ENCODE results near the gene VPS35L.

DNA sequence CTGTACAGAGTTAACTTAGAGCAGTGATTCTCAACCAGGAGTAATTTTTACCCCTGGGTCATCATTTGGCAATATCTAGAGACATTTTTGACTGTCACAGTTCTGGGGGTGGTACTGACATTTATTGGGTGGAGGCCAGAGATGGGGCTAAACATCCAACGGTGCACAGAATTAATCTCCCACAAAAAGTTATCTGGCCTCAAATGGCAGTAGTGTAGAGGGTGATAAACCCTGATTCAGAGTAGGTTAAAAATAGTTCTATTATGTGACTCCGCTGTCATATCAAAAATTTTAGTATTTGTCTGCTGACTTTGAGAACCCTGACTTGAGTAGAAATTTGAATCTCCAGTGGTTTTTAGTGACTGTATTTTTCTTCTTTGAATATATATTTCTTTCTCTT lies 19.1 kb downstream of the VPS35L start:
- no peak for TF ChIP-seq YY1 (IDR thresholded peaks at IDR 0.05; ENCODE audit: insufficient read depth, insufficient read length)
- TF ChIP-seq SUZ12 (IDR thresholded peaks at IDR 0.05; ENCODE audit: extremely low read depth, insufficient read depth, insufficient read length): no peak
- no peak for TF ChIP-seq ZNF274 (IDR thresholded peaks at IDR 0.05; ENCODE audit: low read depth, low read length)
